GM23338 (cell line): ENCODE data around the gene ARHGAP28. TPM values are rescaled to one million over a fixed set of nuclear protein-coding genes. Genes with fewer than 3 reads are reported as not detected.

Experiments used
- ATAC-seq: fragments of 200-7000 bp; cut with Tn5 transposase; 3 replicates; pipeline ENCODE4 v1.9.1; 2020
- DNase-seq: peaks from one replicate; pipeline ENCODE4 v3.0.0-alpha.2; 2015; ENCODE audit warnings: low spot score
- H2AFZ ChIP-seq: fragments of 200-600 bp; sonication (generic); 2 replicates; pipeline ENCODE4 v1.8.0; 2016; ENCODE audit warnings: antibody characterized with exemption, mild to moderate bottlenecking, moderate library complexity
- H3F3A ChIP-seq: fragments of 200-600 bp; sonication (generic); replicated peaks from 2 replicates; pipeline ENCODE4 v1.8.0; 2017; ENCODE audit warnings: antibody characterized with exemption, mixed run types, low read depth
- H3K27ac ChIP-seq: fragments of 200-600 bp; sonication (generic); 2 replicates; pipeline ENCODE4 v1.6.1; 2016; ENCODE audit warnings: low read depth
- H3K27me3 ChIP-seq: fragments of 200-600 bp; sonication (generic); 2 replicates; pipeline ENCODE4 v1.8.0; 2016; ENCODE audit warnings: mild to moderate bottlenecking, mixed run types, moderate library complexity; ENCODE audit not compliant: insufficient read depth
- H3K36me3 ChIP-seq: fragments of 200-600 bp; sonication (generic); 2 replicates; pipeline ENCODE4 v1.8.0; 2016; ENCODE audit warnings: mild to moderate bottlenecking; ENCODE audit not compliant: insufficient read depth
- H3K4me1 ChIP-seq: fragments of 200-600 bp; sonication (generic); 2 replicates; pipeline ENCODE4 v1.8.0; 2016; ENCODE audit warnings: mild to moderate bottlenecking, moderate library complexity; ENCODE audit not compliant: insufficient read depth
- H3K4me2 ChIP-seq: fragments of 200-600 bp; sonication (generic); 2 replicates; pipeline ENCODE4 v1.7.1; 2017; ENCODE audit warnings: mixed run types
- H3K4me3 ChIP-seq: fragments of 200-600 bp; sonication (generic); 2 replicates; pipeline ENCODE4 v1.6.1; 2016; ENCODE audit warnings: mixed run types
- H3K79me2 ChIP-seq: fragments of 200-600 bp; sonication (generic); replicated peaks from 2 replicates; pipeline ENCODE4 v1.8.0; 2017; ENCODE audit warnings: mild to moderate bottlenecking; ENCODE audit not compliant: insufficient read depth
- H3K9me2 ChIP-seq: fragments of 200-600 bp; sonication (generic); 2 replicates; pipeline ENCODE4 v1.8.0; 2017; ENCODE audit not compliant: insufficient read depth
- H4K20me1 ChIP-seq: fragments of 200-600 bp; sonication (generic); replicated peaks from 2 replicates; pipeline ENCODE4 v1.8.0; 2017; ENCODE audit warnings: mild to moderate bottlenecking; ENCODE audit not compliant: insufficient read depth
- H3K27ac Mint-ChIP-seq: 2 replicates; pipeline ENCODE4 v1.8.0; 2020; ENCODE audit warnings: inconsistent platforms, mild to moderate bottlenecking, moderate library complexity, mixed read lengths
- H3K27me3 Mint-ChIP-seq: 3 replicates; pipeline ENCODE4 v1.8.0; 2022; ENCODE audit warnings: low read depth, mild to moderate bottlenecking, moderate library complexity, mixed read lengths, inconsistent platforms; ENCODE audit not compliant: insufficient read depth, poor library complexity
- H3K36me3 Mint-ChIP-seq: 3 replicates; pipeline ENCODE4 v1.8.0; 2021; ENCODE audit warnings: low read depth, mild to moderate bottlenecking, inconsistent platforms, moderate library complexity, mixed read lengths
- H3K4me1 Mint-ChIP-seq: 3 replicates; pipeline ENCODE4 v1.8.0; 2020; ENCODE audit warnings: mild to moderate bottlenecking, inconsistent platforms, mixed read lengths
- H3K4me3 Mint-ChIP-seq: 3 replicates; pipeline ENCODE4 v1.8.0; 2021; ENCODE audit warnings: moderate library complexity, mild to moderate bottlenecking, inconsistent platforms, mixed read lengths
- H3K9me3 Mint-ChIP-seq: 3 replicates; pipeline ENCODE4 v1.8.0; 2020; ENCODE audit warnings: moderate library complexity, mild to moderate bottlenecking, inconsistent platforms, mixed read lengths
- CREB1 ChIP-seq: fragments of 250-450 bp; sonication (Bioruptor Pico); IDR thresholded peaks from 2 replicates; pipeline ENCODE4 v1.5.0; 2020; ENCODE audit warnings: low read depth, mild to moderate bottlenecking, moderate library complexity
- NANOG ChIP-seq: IDR thresholded peaks from 2 replicates; pipeline ENCODE4 v1.6.1; 2016; ENCODE audit warnings: antibody characterized with exemption, borderline replicate concordance
- POLR2AphosphoS5 ChIP-seq: IDR thresholded peaks from 2 replicates; pipeline ENCODE4 v1.6.1; 2016; ENCODE audit warnings: antibody characterized with exemption, low read depth
- REST ChIP-seq: IDR thresholded peaks from one replicate; pipeline ENCODE4 v1.6.1; 2018; ENCODE audit warnings: antibody characterized with exemption; ENCODE audit not compliant: unreplicated experiment
- polyA plus RNA-seq: library from polyadenylated mRNA; unstranded; fragments of >200 nt; fragmentation: Nextera tagmentation; extraction: Ambion mirVana; gene quantifications from 2 replicates; pipeline ENCODE4 v1.2.1, GENCODE V29; 2016
- total RNA-seq: library from RNA; depleted of rRNA; stranded (reverse); fragments of >200 nt; shearing (Covaris generic); gene quantifications from 2 replicates; pipeline ENCODE4 v1.2.3, GENCODE V29; 2014
- TF ChIP-seq, protein P1 (sequence below), 2 experiments: fragments of 200-600 bp in 1 of 2; sonication (generic) in 1 of 2; conservative IDR thresholded peaks; 2 replicates each; pipeline versions ENCODE4 v1.5.1 to v1.6.1; 2016 to 2017; ENCODE audit warnings: antibody characterized with exemption in 2 of 2, low read depth in 2 of 2, mild to moderate bottlenecking in 2 of 2, moderate library complexity in 1 of 2

ARHGAP28 gene
- total and polyA plus RNA-seq, 2 experiments from 2014 or later = 2.8 to 9.6 TPM

- TF ChIP-seq, protein P1, sequence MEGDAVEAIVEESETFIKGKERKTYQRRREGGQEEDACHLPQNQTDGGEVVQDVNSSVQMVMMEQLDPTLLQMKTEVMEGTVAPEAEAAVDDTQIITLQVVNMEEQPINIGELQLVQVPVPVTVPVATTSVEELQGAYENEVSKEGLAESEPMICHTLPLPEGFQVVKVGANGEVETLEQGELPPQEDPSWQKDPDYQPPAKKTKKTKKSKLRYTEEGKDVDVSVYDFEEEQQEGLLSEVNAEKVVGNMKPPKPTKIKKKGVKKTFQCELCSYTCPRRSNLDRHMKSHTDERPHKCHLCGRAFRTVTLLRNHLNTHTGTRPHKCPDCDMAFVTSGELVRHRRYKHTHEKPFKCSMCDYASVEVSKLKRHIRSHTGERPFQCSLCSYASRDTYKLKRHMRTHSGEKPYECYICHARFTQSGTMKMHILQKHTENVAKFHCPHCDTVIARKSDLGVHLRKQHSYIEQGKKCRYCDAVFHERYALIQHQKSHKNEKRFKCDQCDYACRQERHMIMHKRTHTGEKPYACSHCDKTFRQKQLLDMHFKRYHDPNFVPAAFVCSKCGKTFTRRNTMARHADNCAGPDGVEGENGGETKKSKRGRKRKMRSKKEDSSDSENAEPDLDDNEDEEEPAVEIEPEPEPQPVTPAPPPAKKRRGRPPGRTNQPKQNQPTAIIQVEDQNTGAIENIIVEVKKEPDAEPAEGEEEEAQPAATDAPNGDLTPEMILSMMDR (conservative IDR thresholded peaks at IDR 0.05; ENCODE audit: low read depth in 2 of 2) = no peak
- TF ChIP-seq CREB1 = no peak
- TF ChIP-seq NANOG = no peak
Observed at GRCh38 chr18:6917072-6917471, 187.6 kb downstream of the ARHGAP28 start (continued).

DNA sequence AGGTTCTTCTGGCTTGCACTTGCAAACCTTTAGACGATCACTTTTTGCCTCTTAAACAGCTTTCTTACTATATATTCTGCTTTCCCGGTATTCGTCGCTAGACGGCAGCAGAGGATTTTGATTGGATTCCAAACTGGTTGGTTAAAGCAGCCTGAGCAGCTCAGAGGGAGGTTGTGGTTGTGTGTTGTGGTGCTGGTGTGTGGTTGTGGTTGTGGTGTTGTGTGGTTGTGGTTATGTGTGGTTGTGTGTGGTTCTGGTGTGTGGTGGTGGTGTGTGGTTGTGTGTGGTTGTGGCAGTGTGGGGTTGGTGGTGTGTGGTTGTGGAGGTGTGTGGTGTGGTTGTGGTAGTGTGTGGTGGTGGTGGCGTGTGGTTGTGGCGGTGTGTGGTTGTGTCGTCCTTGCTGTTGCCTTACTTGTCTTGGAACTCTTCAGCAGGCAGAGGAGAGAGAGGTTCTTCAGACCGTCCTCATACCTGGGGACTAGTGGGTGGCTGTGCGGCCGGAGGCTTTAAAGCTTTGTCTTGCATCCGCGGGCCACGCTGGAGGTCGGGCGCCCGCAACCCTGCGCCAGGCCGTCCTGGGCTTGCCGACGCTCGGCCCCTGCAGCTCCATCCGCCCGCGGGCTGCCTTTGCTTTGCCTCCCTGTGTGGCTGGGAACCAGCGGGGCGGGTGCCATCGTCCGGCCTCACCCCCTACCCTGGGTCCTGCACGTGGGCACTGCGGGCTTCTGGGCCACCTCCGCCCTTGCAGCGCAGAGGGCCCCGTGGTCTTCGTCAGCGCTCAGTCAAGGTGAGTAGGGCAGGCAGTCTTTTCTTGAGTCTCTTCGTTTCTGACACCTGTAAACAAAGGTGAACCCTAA, 190.8 kb downstream of the ARHGAP28 start:
- peak; percentile 82 for ATAC-seq
- Mint-ChIP-seq H3K27ac (peak overlapping the region; percentile 61), H3K36me3 (no peaks in the 10 kb centered on the region; the same call in 1 of the 3 replicates), H3K4me3 (no peak overlapping the region), H3K27me3 (no peaks in the 10 kb centered on the region), H3K9me3 (no peaks in the 10 kb centered on the region; the same call in 2 of the 3 replicates), H3K4me1 (no peaks in the 10 kb centered on the region)
- TF ChIP-seq REST (no peak), POLR2AphosphoS5 (no peak)
- TF ChIP-seq, protein P1 (conservative IDR thresholded peaks at IDR 0.05; ENCODE audit: low read depth in 2 of 2) = peak; percentile 85 to 88
- Histone ChIP-seq H3K9me2 (no peaks in the 10 kb centered on the region), H3K27ac (no peak overlapping the region), H2AFZ (0 out of 2 replicates have a peak overlapping the region, but pooled peaks have one; percentile 72), H3K79me2 (no peaks in the 10 kb centered on the region), H3F3A (no peaks in the 10 kb centered on the region), H3K4me1 (no peaks in the 10 kb centered on the region), H3K27me3 (no peaks in the 10 kb centered on the region), H3K4me2 (no peak overlapping the region), H3K36me3 (no peaks in the 10 kb centered on the region), H3K4me3 (no peak overlapping the region), H4K20me1 (no peaks in the 10 kb centered on the region)
- peak; percentile 90 for DNase-seq
